Tibial nerve (tissue), 4 donors: ENCODE results near the gene CORO2B. TPM values are rescaled to one million over a fixed set of nuclear protein-coding genes. Genes with fewer than 3 reads are reported as not detected.

ENCODE experiments used
- DNase-seq, 2 donors: peaks; one replicate each; pipeline ENCODE4 v3.0.0-alpha.2; 2019; ENCODE audit warnings: low spot score in 2 of 2
- H3K27ac ChIP-seq, 4 donors: fragments of 200-600 bp; sonication (generic) in 3 of 4; one replicate each; pipeline ENCODE4 v1.5.1; 2017 to 2019; ENCODE audit warnings: mild to moderate bottlenecking in 1 of 4
- H3K27me3 ChIP-seq, 2 donors: fragments of 200-600 bp; sonication (generic) in 1 of 2; one replicate each; pipeline versions ENCODE4 v1.5.1 to v1.6.0; 2017 to 2019
- H3K36me3 ChIP-seq, 3 donors: fragments of 200-600 bp; sonication (generic); one replicate each; pipeline ENCODE4 v1.5.1; 2018 to 2019
- H3K4me1 ChIP-seq, 4 donors: fragments of 200-600 bp; sonication (generic) in 3 of 4; one replicate each; pipeline ENCODE4 v1.5.1; 2017 to 2019
- H3K4me3 ChIP-seq, 4 donors: fragments of 200-600 bp; sonication (generic) in 3 of 4; one replicate each; pipeline ENCODE4 v1.5.1; 2017 to 2019; ENCODE audit warnings: mild to moderate bottlenecking in 1 of 4, moderate library complexity in 1 of 4
- H3K9me3 ChIP-seq, 4 donors: fragments of 200-600 bp; sonication (generic) in 3 of 4; one replicate each; pipeline ENCODE4 v1.5.1; 2017 to 2019
- EP300 ChIP-seq, 2 donors: sonication (generic); formaldehyde crosslinking; IDR thresholded peaks; one replicate each; pipeline ENCODE4 v1.6.1; 2017; ENCODE audit warnings: antibody characterized with exemption in 2 of 2, mild to moderate bottlenecking in 1 of 2
- POLR2A ChIP-seq, 2 donors: fragments of 450-650 bp; IDR thresholded peaks; one replicate each; pipeline ENCODE4 v1.6.1; 2017; ENCODE audit warnings: antibody characterized with exemption in 2 of 2, mild to moderate bottlenecking in 2 of 2, moderate library complexity in 2 of 2
- WGBS, 2 donors: methylation state at CpG; one replicate each; pipeline ENCODE4 v1.1.5; 2018; 5-methylcytosine and 5-hydroxymethylcytosine counted together
- total RNA-seq, 4 donors: library from RNA; depleted of rRNA; stranded (reverse); fragments of >200 nt; gene quantifications; one replicate each; pipeline ENCODE4 v1.1.0, GENCODE V29; 2016
- TF ChIP-seq, protein P1 (sequence below), 5 experiments: fragments of 200-600 bp in 3 of 5; fragments of 450-650 bp in 2 of 5; sonication (generic) in 3 of 5; IDR thresholded peaks; one replicate each; pipeline ENCODE4 v1.5.1; 2016 to 2019; ENCODE audit warnings: antibody characterized with exemption in 5 of 5, mild to moderate bottlenecking in 3 of 5, moderate library complexity in 2 of 5

The CORO2B gene
- total RNA-seq, 4 donors from 2014 or later: 6.3 to 12.6 (median 9.6) TPM

- no peak for DNase-seq
- H3K4me1 ChIP-seq: peaks cover 0 to 90% (median 47%) of the 10 kb centered on the region in 4 donors
- no peaks in the 10 kb centered on the region for H3K27me3 ChIP-seq
- H3K4me3 ChIP-seq: no peak overlapping the region
- WGBS, 2 donors: 12 to 51% methylated on average over 2 of the region's 2 CpGs
- TF ChIP-seq, protein P1, sequence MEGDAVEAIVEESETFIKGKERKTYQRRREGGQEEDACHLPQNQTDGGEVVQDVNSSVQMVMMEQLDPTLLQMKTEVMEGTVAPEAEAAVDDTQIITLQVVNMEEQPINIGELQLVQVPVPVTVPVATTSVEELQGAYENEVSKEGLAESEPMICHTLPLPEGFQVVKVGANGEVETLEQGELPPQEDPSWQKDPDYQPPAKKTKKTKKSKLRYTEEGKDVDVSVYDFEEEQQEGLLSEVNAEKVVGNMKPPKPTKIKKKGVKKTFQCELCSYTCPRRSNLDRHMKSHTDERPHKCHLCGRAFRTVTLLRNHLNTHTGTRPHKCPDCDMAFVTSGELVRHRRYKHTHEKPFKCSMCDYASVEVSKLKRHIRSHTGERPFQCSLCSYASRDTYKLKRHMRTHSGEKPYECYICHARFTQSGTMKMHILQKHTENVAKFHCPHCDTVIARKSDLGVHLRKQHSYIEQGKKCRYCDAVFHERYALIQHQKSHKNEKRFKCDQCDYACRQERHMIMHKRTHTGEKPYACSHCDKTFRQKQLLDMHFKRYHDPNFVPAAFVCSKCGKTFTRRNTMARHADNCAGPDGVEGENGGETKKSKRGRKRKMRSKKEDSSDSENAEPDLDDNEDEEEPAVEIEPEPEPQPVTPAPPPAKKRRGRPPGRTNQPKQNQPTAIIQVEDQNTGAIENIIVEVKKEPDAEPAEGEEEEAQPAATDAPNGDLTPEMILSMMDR (IDR thresholded peaks at IDR 0.05): no peak
- TF ChIP-seq EP300 (IDR thresholded peaks at IDR 0.05) (no peak), POLR2A (IDR thresholded peaks at IDR 0.05) (no peak)
- no peaks in the 10 kb centered on the region for H3K9me3 ChIP-seq
- H3K27ac ChIP-seq: peak overlapping the region; percentile 1 to 90 (median 60)
- no peaks in the 10 kb centered on the region for H3K36me3 ChIP-seq
These were observed 38.2 kb downstream of the CORO2B start for GRCh38 chr15:68617001-68617400.

DNA sequence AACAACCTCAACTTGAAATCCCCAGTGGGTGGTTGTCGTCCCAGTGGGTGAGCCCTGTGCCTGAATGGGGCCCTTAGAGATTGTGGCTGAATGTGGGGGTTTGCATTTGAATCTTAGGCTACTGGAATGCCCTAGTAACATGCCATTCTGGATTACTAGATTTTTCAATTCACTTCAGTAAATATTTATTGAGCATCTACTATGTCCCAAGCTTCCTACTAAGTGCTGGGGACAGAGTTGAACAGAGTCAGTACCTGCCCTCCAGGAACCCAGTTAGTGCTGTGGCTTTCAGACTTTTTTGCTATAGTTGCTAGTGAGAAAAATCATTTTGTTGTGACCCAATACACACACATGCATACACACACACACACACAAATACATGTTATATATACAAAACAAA, 39.0 kb downstream of the CORO2B start:
- H3K4me3 ChIP-seq: no peak overlapping the region
- H3K36me3 ChIP-seq: no peaks in the 10 kb centered on the region
- DNase-seq: no peak
- H3K27ac ChIP-seq: peak overlapping the region in 3 of 4 donors; percentile 32 to 90 (median 88)
- H3K4me1 ChIP-seq: peaks cover 0 to 89% (median 49%) of the 10 kb centered on the region in 4 donors
- H3K27me3 ChIP-seq: no peaks in the 10 kb centered on the region
- WGBS, 2 donors: 50 to 60% methylated on average over 1 of the region's 1 CpG
- H3K9me3 ChIP-seq: no peaks in the 10 kb centered on the region
- TF ChIP-seq POLR2A (IDR thresholded peaks at IDR 0.05): no peak
- no peak for TF ChIP-seq EP300 (IDR thresholded peaks at IDR 0.05)
- TF ChIP-seq, protein P1 (IDR thresholded peaks at IDR 0.05): no peak

- DNase-seq: no peak
- peaks cover 0 to 89% (median 51%) of the 10 kb centered on the region in 4 donors for H3K4me1 ChIP-seq
- 27 to 59% methylated on average over 4 of the region's 4 CpGs for WGBS, 2 donors
- TF ChIP-seq, protein P1 (IDR thresholded peaks at IDR 0.05): no peak
- peak in 1 of 2 donors; percentile 44 for TF ChIP-seq EP300 (IDR thresholded peaks at IDR 0.05)
- no peaks in the 10 kb centered on the region for H3K36me3 ChIP-seq
- no peaks in the 10 kb centered on the region for H3K9me3 ChIP-seq
- no peaks in the 10 kb centered on the region for H3K27me3 ChIP-seq
- no peak overlapping the region for H3K4me3 ChIP-seq
- peak overlapping the region in 3 of 4 donors; percentile 54 to 90 (median 88) for H3K27ac ChIP-seq
These were observed 39.6 kb downstream of the CORO2B start for GRCh38 chr15:68618394-68618793.

GRCh38 chr15:68618908-68619698, 40.3 kb downstream of the CORO2B start:
- Histone ChIP-seq H3K27me3 (no peaks in the 10 kb centered on the region), H3K9me3 (no peaks in the 10 kb centered on the region), H3K27ac (peak overlapping the region in 3 of 4 donors; percentile 68 to 90 (median 88)), H3K4me1 (peaks cover 0 to 89% (median 54%) of the 10 kb centered on the region in 4 donors), H3K36me3 (no peaks in the 10 kb centered on the region), H3K4me3 (no peak overlapping the region)
- no peak for TF ChIP-seq EP300 (IDR thresholded peaks at IDR 0.05)
- TF ChIP-seq, protein P1 (IDR thresholded peaks at IDR 0.05): no peak
- TF ChIP-seq POLR2A (IDR thresholded peaks at IDR 0.05): no peak
- WGBS, 2 donors: 88 to 91% methylated on average over 4 of the region's 4 CpGs
- no peak for DNase-seq
